ENCODE results near the gene CEP68. TPM values are rescaled to one million over a fixed set of nuclear protein-coding genes. Genes with fewer than 3 reads are reported as not detected.

CEP68 gene
- total RNA-seq, 1 donor from 2014 or later, result 17.9 TPM

DNA sequence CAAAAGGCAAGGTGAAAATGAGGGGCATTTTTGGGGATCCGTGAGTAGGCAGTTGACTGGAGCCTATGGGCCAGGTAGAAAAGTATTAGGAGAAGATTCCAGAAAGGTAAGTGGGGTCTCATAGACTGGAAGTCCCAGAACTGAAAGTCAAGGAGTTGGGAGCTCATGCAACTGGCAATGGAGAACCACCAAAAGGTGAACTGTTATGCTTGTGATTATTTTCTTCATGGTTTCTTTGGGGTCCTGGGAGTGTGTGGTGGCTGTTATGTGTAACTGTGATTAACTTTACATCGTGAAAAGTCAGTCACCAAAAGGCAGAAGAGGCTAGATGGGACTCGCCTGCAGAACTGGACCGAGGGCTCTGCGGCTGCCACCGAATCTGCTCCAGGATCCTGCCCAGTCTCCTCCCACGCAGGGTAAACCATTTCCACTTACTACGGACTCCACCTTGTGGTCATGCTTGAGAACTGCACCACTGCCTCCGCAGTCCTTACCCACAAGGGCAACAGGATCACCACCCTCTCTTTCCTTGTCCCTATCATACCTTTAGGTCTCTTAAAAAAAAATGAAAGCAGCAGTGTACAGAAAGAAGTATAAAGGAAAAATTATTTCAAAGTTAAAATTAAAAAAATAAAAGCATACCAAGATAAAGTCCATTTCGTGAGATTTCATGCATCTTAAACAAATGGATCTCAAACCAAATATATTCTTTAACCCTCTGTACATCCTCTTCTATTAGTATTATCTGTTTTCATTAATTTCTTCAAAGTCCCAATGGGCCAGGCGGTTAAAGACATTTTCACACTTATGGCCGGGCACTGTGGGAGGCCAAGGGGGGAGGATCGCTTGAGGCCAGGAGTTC is 15.6 kb upstream of the CEP68 start:
- CTCF ChIA-PET, result interaction anchor here (0.7 to 14.3 kb wide), 9 partner anchors 9 to 715 kb away, joined by 3 to 186 read pairs (median 4); no protein-coding TSS in a partner anchor
- Mint-ChIP-seq H3K27me3 (no peaks in the 10 kb centered on the region), H3K4me1 (peaks cover 11% of the 10 kb centered on the region), H3K4me3 (no peak overlapping the region), H3K9me3 (peaks cover 11% of the 10 kb centered on the region), H3K27ac (peak overlapping the region; percentile 20), H3K36me3 (ENCODE audit: low read depth) (peaks cover 60% of the 10 kb centered on the region)
- TF ChIP-seq, protein P1, sequence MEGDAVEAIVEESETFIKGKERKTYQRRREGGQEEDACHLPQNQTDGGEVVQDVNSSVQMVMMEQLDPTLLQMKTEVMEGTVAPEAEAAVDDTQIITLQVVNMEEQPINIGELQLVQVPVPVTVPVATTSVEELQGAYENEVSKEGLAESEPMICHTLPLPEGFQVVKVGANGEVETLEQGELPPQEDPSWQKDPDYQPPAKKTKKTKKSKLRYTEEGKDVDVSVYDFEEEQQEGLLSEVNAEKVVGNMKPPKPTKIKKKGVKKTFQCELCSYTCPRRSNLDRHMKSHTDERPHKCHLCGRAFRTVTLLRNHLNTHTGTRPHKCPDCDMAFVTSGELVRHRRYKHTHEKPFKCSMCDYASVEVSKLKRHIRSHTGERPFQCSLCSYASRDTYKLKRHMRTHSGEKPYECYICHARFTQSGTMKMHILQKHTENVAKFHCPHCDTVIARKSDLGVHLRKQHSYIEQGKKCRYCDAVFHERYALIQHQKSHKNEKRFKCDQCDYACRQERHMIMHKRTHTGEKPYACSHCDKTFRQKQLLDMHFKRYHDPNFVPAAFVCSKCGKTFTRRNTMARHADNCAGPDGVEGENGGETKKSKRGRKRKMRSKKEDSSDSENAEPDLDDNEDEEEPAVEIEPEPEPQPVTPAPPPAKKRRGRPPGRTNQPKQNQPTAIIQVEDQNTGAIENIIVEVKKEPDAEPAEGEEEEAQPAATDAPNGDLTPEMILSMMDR (IDR thresholded peaks at IDR 0.05), result peak; percentile 55
- POLR2A ChIA-PET, result interaction anchor here (0.7 to 1.0 kb wide), 3 partner anchors 9 to 447 kb away, joined by 3 to 4 read pairs (median 4); no protein-coding TSS in a partner anchor
- ATAC-seq (ENCODE audit: low read depth) (peak; percentile 99), DNase-seq (peak; percentile 59)
- intact Hi-C loops (cut with micrococcal nuclease), result loop anchor here (1.0 to 2.0 kb wide), 7 partner anchors 9 to 532 kb away; partner anchors contain the start of gene SLC1A4

DNA sequence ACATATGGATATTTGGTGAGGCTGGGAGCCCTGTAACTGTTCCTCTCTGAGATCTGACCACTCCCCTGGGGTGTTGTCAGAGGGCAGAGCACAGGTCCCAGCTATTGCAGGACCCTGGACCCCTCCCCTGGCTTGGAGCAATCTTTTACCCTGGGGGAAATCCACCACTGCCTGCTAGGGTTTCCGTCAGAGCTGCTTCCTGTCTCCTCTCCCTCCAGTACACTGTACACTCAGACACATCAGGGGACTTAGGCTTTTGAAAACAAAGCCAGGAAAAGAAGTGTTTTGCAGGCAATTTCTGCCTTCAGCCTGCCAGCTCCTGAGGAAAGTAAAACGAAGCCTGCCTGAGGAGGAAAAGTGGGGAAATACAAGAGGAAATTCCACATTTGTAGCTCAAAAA is 13.2 kb upstream of the CEP68 start:
- H3K9me3 Mint-ChIP-seq, result peaks cover 11% of the 10 kb centered on the region
- POLR2A ChIA-PET, result interaction anchor here (1.0 to 1.5 kb wide), 3 partner anchors 10 to 25 kb away, joined by 3 to 5 read pairs (median 4); partner anchors contain the start of gene CEP68
- intact Hi-C loops (cut with micrococcal nuclease), result no loop called here

DNA sequence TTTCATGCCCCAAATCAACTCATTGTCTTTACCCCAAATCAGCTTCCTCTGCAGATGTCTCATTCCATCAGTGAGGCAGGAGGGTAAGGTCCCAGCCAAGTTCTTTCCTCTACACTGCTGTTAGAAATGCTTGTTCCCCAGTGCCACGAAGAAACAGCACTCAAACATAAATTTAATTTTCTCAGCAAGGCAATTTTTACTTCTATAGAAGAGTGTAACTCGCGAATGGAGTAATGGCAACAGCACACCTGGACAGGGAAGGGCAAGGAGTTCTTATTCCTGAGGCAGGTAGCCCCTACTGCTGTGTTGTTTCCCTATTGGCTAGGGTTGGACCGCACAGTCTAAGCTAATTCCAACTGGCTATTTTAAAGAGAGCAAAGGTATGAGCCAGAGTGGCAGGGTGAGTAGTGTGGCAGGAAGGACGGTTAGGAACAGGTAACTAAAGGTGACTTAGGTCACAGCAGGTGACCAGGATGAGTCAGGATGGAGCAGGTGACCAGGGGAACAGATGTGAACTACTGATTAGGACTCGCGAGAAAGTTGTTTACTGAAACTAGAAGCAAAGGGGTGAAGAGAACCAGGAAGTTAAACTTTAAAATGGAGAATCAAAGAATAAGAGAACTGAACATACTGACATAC is 12.0 kb upstream of the CEP68 start:
- no peak overlapping the region for H3K4me3 Mint-ChIP-seq
- ChIA-PET CTCF (interaction anchor here (0.8 to 14.3 kb wide), 3 partner anchors 12 to 128 kb away, joined by 4 to 186 read pairs (median 4); partner anchors contain the start of gene CEP68), POLR2A (interaction anchor here (1.5 kb wide), 1 partner anchor 12 kb away, joined by 5 read pairs; the partner anchor contains the start of gene CEP68)
- H3K27ac Mint-ChIP-seq, result peak overlapping the region; percentile 24
- ATAC-seq (ENCODE audit: low read depth) (no peak), DNase-seq (no peak)
- TF ChIP-seq, protein P1 (IDR thresholded peaks at IDR 0.05), result no peak
- intact Hi-C loops (cut with micrococcal nuclease), result no loop called here
- H3K36me3 Mint-ChIP-seq (ENCODE audit: low read depth), result peaks cover 68% of the 10 kb centered on the region
- peaks cover 14% of the 10 kb centered on the region for H3K4me1 Mint-ChIP-seq
- peaks cover 11% of the 10 kb centered on the region for H3K9me3 Mint-ChIP-seq
- no peaks in the 10 kb centered on the region for H3K27me3 Mint-ChIP-seq

More for the DNA sequence above, 13.2 kb upstream of the CEP68 start:
- ATAC-seq (ENCODE audit: low read depth) (no peak), DNase-seq (no peak)
- TF ChIP-seq, protein P1 (IDR thresholded peaks at IDR 0.05), result no peak
- no peak overlapping the region for H3K4me3 Mint-ChIP-seq
- CTCF ChIA-PET, result interaction anchor here (1.0 to 14.3 kb wide), 5 partner anchors 10 to 555 kb away, joined by 3 to 186 read pairs (median 3); partner anchors contain the start of gene CEP68
- no peaks in the 10 kb centered on the region for H3K27me3 Mint-ChIP-seq
- peak overlapping the region; percentile 53 for H3K27ac Mint-ChIP-seq
- peaks cover 67% of the 10 kb centered on the region for H3K36me3 Mint-ChIP-seq (ENCODE audit: low read depth)
- H3K4me1 Mint-ChIP-seq, result peaks cover 11% of the 10 kb centered on the region

DNA sequence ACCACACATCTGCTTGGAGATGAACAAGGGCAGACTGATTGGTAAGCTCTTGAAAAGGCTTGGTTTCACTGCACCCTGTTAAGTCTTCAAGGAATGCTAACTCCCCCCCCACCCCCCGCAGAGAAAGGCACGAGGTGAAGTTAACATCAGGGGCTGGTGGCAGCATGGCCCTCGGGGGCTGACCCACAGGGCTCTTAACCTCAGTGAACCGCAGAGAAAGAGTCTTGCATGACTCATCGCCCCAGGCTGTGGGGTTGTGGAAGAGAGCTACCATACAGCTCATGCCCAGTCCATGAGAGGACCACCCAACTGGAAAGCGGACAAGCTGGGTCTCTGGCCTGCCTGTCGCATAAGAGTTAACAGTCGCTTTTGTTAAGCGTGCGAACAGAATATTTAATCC is 10.6 kb upstream of the CEP68 start:
- ChIA-PET CTCF (interaction anchor here (0.9 kb wide), 1 partner anchor 10 kb away, joined by 5 read pairs; the partner anchor contains the start of gene CEP68), POLR2A (interaction anchor here (0.7 kb wide), 1 partner anchor 163 kb away, joined by 4 read pairs; no protein-coding TSS in a partner anchor)
- TF ChIP-seq, protein P1 (IDR thresholded peaks at IDR 0.05), result no peak
- ATAC-seq (ENCODE audit: low read depth), result no peak
- H3K4me3 Mint-ChIP-seq, result no peak overlapping the region
- peaks cover 11% of the 10 kb centered on the region for H3K9me3 Mint-ChIP-seq
- no peaks in the 10 kb centered on the region for H3K27me3 Mint-ChIP-seq
- no peak for DNase-seq
- H3K27ac Mint-ChIP-seq, result no peak overlapping the region
- peaks cover 8% of the 10 kb centered on the region for H3K4me1 Mint-ChIP-seq
- peaks cover 60% of the 10 kb centered on the region for H3K36me3 Mint-ChIP-seq (ENCODE audit: low read depth)
- intact Hi-C loops (cut with micrococcal nuclease), result no loop called here

Data from activated B cell treated with CpG ODN at 0.5 μM for 24 hours (primary cell).